Lung (tissue), 12 donors: ENCODE data around the gene AKAP11. TPM values are rescaled to one million over a fixed set of nuclear protein-coding genes. Genes with fewer than 3 reads are reported as not detected.

Source experiments
- ATAC-seq: fragments of 200-7000 bp; cut with Tn5 transposase; one replicate; pipeline ENCODE4 v1.9.1; 2020; ENCODE audit warnings: moderate number of reproducible peaks; ENCODE audit not compliant: insufficient read depth, low FRiP score
- DNase-seq, 3 donors: peaks; one replicate each; pipeline ENCODE4 v3.0.0-alpha.2; 2013 to 2017
- H3K27ac ChIP-seq, 2 donors: one replicate each; pipeline ENCODE4 v1.5.1; 2013; ENCODE audit warnings: mild to moderate bottlenecking in 2 of 2, moderate library complexity in 2 of 2, control low read depth in 1 of 2, inconsistent platforms in 1 of 2, low read depth in 1 of 2, low read length in 1 of 2
- H3K27me3 ChIP-seq, 3 donors: one replicate each; pipeline ENCODE4 v1.5.1; 2013; ENCODE audit warnings: low read length in 2 of 3; ENCODE audit not compliant: control insufficient read depth in 3 of 3, insufficient read depth in 3 of 3
- H3K36me3 ChIP-seq, 4 donors: one replicate each; pipeline ENCODE4 v1.5.1; 2013; ENCODE audit warnings: low read length in 4 of 4, mild to moderate bottlenecking in 1 of 4, moderate library complexity in 1 of 4; ENCODE audit not compliant: control insufficient read depth in 4 of 4, insufficient read depth in 4 of 4
- H3K4me1 ChIP-seq, 5 donors: one replicate each; pipeline ENCODE4 v1.5.1; 2013; ENCODE audit warnings: low read length in 5 of 5, mild to moderate bottlenecking in 2 of 5, moderate library complexity in 1 of 5; ENCODE audit not compliant: control insufficient read depth in 5 of 5, insufficient read depth in 5 of 5
- H3K4me3 ChIP-seq: one replicate; pipeline ENCODE4 v1.5.1; 2013; ENCODE audit warnings: mild to moderate bottlenecking, control low read depth, moderate library complexity
- H3K9ac ChIP-seq, 2 donors: one replicate each; pipeline ENCODE4 v1.5.1; 2013; ENCODE audit warnings: low read length in 2 of 2, control low read depth in 1 of 2; ENCODE audit not compliant: insufficient read depth in 1 of 2
- H3K9me3 ChIP-seq, 4 donors: one replicate each; pipeline ENCODE4 v1.5.1; 2013; ENCODE audit warnings: low read length in 3 of 4, mild to moderate bottlenecking in 1 of 4, moderate library complexity in 1 of 4; ENCODE audit not compliant: control insufficient read depth in 4 of 4, insufficient read depth in 3 of 4
- CTCF ChIP-seq: IDR thresholded peaks from 2 replicates; pipeline ENCODE4 v1.5.1; 2012; ENCODE audit warnings: mild to moderate bottlenecking; ENCODE audit errors: control extremely low read depth, extremely low read depth
- WGBS, 2 donors: extraction: QIAGEN DNeasy Blood & Tissue Kit; methylation state at CpG; one replicate each; pipeline ENCODE4 v1.1.7; 2013; 5-methylcytosine and 5-hydroxymethylcytosine counted together
- polyA plus RNA-seq, 2 donors: library from polyadenylated mRNA; stranded (reverse); fragments of 200-250 nt; gene quantifications; one replicate each; pipeline ENCODE4 v1.2.1, GENCODE V29; 2013
- total RNA-seq, 2 donors: library from RNA; depleted of rRNA in 1 of 2; stranded (reverse); fragments of >200 nt in 1 of 2; gene quantifications; one replicate each; pipeline ENCODE4 v1.2.1, GENCODE V29; 2014 to 2021
- donor health status: control.
- donor health status: control.
- donor health status: Bipolar disorder and iron deficiency.
- donor health status: healthy.
- donor health status: DM: yes; HTN: yes; CAD: no.

AKAP11 gene
- total and polyA plus RNA-seq, 4 donors: 6.8 to 60.1 (median 16.0) TPM

GRCh38 chr13:42322806-42323205, 50.9 kb downstream of the AKAP11 start:
- no peak for ATAC-seq
- Histone ChIP-seq H3K27ac (no peak overlapping the region), H3K9me3 (no peaks in the 10 kb centered on the region), H3K36me3 (peaks cover 0 to 3% (median 2%) of the 10 kb centered on the region in 4 donors), H3K27me3 (no peaks in the 10 kb centered on the region), H3K4me1 (no peaks in the 10 kb centered on the region), H3K4me3 (no peak overlapping the region), H3K9ac (no peak overlapping the region)
- no peak for DNase-seq
- TF ChIP-seq CTCF: no peak
- WGBS, 2 donors: 91 to 93% methylated on average over 2 of the region's 2 CpGs

- ATAC-seq (no peak), DNase-seq (no peak)
- Histone ChIP-seq H3K36me3 (peaks cover 0 to 2% (median 2%) of the 10 kb centered on the region in 4 donors), H3K27me3 (no peaks in the 10 kb centered on the region), H3K9me3 (no peaks in the 10 kb centered on the region), H3K27ac (no peak overlapping the region), H3K9ac (no peak overlapping the region), H3K4me1 (no peaks in the 10 kb centered on the region), H3K4me3 (no peak overlapping the region)
- TF ChIP-seq CTCF: no peak
These were observed 52.8 kb downstream of the AKAP11 start for GRCh38 chr13:42324704-42325103.

GRCh38 chr13:42327725-42328124, 55.8 kb downstream of the AKAP11 start:
- Histone ChIP-seq H3K9me3 (no peaks in the 10 kb centered on the region), H3K27me3 (no peaks in the 10 kb centered on the region), H3K4me1 (no peaks in the 10 kb centered on the region), H3K27ac (no peak overlapping the region), H3K4me3 (no peak overlapping the region), H3K36me3 (no peaks in the 10 kb centered on the region), H3K9ac (no peak overlapping the region)
- no peak for DNase-seq
- ATAC-seq: no peak
- no peak for TF ChIP-seq CTCF

DNA sequence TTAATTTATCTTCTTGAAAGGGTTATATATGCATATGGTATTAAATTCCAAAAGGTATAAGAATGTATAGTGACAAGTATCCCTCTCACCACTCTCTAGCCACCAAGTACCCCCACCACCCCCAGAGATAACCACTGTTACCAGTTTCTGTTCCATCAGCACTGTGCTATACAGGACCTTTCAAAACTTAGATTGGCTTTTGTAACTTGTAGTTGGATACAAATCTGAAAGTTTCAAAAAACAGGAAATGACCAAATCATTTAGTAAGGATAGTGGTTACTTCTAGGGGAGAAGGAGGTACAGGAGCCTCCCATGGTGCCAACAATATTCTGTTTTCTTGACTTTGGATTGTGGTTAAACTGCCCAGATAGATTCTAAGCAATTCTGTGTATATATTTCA, 56.7 kb downstream of the AKAP11 start:
- Histone ChIP-seq H3K9me3 (peaks cover 0 to under 1% (median 0%) of the 10 kb centered on the region in 4 donors), H3K27ac (no peak overlapping the region), H3K4me3 (no peak overlapping the region), H3K36me3 (no peaks in the 10 kb centered on the region), H3K27me3 (no peaks in the 10 kb centered on the region), H3K4me1 (no peaks in the 10 kb centered on the region), H3K9ac (no peak overlapping the region)
- no peak for TF ChIP-seq CTCF
- DNase-seq (no peak), ATAC-seq (no peak)
